ENCODE data around the gene SKAP2.

DNA sequence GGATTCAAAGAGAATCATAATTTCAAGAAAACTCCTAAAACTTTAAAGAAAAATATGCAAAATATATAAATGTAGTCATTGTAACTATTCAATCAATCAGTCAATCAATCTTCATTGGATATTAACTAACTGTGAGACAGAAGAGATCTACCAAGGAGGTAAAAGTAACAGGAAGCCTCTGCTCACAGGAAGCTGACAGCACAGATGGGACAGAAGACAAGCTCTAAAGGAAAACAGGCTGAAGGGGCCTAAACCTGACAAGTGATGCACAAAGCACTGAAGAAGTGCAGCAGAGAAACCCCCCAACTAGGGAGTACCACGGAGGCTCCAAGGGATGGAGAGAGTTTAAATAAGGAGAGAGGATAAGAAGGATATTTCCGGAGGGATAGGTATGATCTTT, 173.0 kb downstream of the SKAP2 start:
- TF ChIP-seq, protein P1, sequence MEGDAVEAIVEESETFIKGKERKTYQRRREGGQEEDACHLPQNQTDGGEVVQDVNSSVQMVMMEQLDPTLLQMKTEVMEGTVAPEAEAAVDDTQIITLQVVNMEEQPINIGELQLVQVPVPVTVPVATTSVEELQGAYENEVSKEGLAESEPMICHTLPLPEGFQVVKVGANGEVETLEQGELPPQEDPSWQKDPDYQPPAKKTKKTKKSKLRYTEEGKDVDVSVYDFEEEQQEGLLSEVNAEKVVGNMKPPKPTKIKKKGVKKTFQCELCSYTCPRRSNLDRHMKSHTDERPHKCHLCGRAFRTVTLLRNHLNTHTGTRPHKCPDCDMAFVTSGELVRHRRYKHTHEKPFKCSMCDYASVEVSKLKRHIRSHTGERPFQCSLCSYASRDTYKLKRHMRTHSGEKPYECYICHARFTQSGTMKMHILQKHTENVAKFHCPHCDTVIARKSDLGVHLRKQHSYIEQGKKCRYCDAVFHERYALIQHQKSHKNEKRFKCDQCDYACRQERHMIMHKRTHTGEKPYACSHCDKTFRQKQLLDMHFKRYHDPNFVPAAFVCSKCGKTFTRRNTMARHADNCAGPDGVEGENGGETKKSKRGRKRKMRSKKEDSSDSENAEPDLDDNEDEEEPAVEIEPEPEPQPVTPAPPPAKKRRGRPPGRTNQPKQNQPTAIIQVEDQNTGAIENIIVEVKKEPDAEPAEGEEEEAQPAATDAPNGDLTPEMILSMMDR (IDR thresholded peaks at IDR 0.05; ENCODE audit: extremely low read depth in 1 of 2, insufficient read depth in 1 of 2, low read depth in 1 of 2, low read length in 2 of 2): no peak
- TF ChIP-seq, protein P2, sequence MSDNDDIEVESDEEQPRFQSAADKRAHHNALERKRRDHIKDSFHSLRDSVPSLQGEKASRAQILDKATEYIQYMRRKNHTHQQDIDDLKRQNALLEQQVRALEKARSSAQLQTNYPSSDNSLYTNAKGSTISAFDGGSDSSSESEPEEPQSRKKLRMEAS (IDR thresholded peaks at IDR 0.05; ENCODE audit: insufficient read depth, insufficient read length): no peak
- TF ChIP-seq POLR2A (IDR thresholded peaks at IDR 0.05; ENCODE audit: low read depth, low read length) (no peak), EZH2 (IDR thresholded peaks at IDR 0.05; ENCODE audit: borderline replicate concordance, low read depth, low read length, severe bottlenecking) (no peak), POLR2AphosphoS5 (IDR thresholded peaks at IDR 0.05; ENCODE audit: insufficient read depth, low read depth, low read length) (no peak), JUN (IDR thresholded peaks at IDR 0.05; ENCODE audit: borderline replicate concordance, insufficient read depth, insufficient read length, low read depth) (no peak), GATA2 (IDR thresholded peaks at IDR 0.05; ENCODE audit: insufficient read depth, insufficient read length, low read depth, low read length) (peak; percentile 48), FOS (IDR thresholded peaks at IDR 0.05; ENCODE audit: borderline replicate concordance, insufficient read depth, low read length) (no peak)
